ENCODE data around the gene TRPM3.

The TRPM3 gene

DNA sequence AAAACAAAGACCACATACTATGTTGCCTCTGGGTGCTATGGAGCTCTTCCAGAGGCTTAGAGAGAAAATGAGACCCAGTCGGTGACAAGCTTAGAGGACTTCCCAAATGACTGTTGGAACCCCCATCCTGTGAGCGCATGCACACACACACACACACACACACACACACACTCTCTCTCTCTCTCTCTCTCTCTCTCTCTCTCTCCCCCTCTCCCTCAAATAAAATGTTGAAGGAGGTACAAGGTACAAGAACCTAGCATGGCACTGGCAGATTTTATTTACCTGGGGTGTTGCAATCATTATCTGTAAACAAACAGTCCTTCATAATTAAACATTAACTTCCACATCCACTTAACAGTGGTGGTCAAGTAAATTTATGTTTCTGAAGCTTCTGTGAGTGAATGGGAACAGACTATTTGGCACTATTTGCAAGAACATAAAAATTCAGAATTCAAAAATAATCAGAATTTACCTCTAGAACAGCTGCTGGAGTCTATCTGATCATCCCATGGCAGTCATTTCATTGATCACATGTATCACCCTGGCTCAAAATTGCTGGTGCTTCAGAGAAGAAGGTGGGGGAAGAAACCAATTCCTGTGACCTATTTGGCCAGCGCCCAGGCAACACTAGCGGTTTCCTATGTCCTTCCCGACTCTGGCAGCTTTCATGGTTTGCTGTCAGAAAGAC lies 24.9 kb downstream of the TRPM3 start:
- no peak for DNase-seq

DNA sequence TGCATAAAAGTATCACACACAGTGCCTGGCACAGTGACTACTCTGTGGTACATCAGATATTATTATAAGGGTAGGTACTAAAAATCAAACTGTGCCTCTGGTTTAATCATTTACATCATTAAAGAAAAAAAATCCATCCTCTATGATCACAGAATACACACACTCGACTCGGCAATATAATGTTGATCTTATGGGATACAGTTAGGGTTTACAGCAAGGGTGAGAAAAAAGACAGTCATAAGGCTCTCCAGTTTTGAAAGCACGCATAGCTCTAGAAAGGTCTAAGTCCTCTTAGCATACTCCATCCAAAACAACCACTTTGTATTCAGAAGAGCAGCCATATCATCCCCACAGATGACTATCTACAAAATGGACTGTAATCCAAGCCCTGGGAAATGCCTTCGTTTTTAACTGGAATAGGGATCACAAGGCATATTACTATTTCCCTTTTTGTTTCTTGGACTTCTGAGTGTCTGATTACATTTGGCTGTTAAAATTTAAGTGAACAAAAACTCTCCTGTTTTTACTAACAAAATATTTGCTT lies 26.6 kb downstream of the TRPM3 start:
- DNase-seq, result no peak

DNA sequence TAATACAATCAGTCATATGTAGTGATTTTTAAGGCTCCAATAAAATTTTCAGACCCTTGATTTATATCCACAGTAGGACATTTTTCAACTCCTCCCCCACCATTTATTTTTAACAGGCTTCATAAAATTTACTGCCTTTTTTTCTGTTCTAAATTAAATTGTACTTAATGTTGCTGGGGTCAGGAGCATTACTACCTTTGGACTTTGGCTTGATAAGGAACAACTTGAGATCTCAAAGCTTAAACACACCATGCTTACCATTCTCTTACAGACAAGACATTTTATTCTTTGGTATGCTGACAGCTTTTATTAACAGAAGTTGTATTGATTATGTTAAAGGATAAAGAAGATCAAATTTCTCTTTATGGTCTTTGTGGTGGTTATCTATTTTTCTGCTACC lies 30.5 kb downstream of the TRPM3 start:
- DNase-seq, result no peak

DNA sequence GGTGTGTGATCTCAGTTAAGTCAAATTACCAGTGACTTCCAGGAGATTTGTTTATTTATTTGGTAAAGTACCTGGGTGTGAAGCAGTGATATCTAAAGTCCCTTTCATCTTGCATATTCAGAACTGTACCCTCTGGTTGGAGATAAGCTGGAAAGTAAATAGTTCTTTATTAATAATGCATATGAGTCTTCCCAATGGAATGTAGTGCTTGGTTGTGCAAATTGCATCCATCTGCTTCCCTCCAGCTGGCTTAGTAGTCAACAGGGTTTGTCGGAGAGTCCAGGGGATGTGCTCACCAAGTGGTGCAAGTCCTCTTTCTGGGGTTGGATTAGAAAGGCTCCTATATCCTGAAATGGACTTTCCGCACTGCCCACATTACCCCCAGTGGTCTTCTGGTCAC lies 42.0 kb downstream of the TRPM3 start:
- DNase-seq, result no peak

DNA sequence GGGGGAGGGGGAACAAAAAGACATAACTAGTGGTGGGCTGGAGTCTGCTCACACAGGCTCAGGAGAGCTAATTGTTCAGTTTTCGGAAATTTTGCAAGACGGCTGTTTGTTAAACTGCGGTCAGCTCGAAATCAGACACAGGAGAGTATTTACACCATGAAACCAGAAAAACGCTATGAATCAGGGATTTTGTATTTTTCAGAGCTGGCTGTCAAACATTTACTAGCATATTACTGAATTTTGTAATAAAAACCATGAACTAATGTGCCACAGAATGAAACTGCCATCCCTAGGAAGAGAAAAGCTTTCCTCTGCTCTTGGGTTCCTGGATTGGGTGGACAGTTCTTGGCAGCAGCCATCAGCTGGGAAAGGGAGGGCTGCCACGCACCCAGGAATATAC lies 45.3 kb downstream of the TRPM3 start:
- DNase-seq, result no peak

DNA sequence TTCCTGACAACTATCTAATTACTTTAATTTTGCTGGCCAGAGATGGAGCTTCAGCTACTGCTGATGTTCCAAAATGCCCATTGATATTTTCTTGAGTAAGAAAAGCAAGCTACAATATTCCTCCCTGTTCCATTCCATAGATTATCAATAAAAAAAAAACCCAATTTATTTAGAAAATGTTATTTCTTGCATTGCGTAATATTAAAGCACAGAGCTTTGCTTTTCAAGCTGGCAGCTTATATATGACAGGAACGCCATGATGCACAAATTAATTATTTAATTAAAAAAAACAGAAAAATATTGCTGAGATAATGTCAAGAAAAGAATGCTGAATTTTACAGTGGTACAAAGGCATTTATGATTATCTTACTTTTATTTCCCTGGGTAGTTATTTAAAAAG lies 47.9 kb downstream of the TRPM3 start:
- no peak for DNase-seq

DNA sequence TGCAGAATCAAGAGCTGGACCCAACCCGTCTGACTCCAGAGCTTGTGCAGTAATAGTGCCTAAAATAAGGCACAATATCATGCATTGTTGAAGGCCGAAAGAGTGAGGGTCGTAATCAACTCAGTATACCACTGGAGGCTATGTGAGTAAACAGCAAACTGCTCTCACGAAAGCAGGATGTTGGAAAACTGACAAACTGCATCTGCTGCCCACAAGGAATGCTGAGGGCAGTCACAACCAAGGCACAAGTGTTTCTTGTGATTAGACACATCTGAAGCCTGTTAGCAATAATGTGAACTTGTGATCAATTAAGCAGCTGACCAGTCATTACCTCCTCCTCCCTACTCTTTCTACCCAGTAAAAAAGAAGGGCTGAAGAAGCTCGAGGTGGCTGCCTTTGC lies 48.8 kb downstream of the TRPM3 start:
- DNase-seq, result no peak

DNA sequence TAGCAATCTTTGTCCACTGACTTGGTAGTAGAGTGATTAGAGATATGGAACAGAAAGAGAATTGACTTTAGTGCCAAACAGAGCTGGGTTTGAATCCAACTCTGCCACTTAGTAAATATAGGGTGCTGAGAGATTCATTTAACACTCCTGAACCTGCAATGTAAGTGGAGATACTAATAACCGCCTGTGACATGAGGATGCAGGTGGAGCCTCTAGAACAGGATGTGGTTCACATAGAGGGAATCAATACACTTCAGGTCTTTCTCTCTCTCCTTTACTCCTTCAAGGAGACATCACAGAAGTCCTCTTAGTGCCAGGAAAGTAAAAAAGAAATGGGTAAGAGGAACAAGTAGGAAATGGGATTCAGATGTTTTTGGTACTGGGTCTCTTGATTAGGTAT lies 49.8 kb downstream of the TRPM3 start:
- no peak for DNase-seq

DNA sequence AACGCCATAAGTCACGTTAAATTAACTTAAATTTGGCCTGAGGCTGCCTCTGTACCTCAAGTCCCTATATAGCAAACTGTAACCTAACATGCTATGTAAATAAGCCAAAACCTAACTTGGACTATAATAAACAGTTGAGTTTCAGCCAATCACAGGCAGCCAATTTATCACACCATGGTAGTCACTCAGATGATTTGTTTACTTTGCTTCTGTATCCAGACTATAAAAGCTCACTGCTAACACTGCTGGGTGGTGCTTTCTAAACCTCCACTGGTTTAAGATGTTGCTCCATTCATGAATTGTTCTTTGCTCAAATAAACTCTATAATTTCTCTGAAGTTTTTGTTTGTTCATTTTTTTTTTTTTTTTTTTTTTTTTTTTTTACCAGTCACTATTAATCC lies 62.8 kb downstream of the TRPM3 start:
- DNase-seq, result no peak

DNA sequence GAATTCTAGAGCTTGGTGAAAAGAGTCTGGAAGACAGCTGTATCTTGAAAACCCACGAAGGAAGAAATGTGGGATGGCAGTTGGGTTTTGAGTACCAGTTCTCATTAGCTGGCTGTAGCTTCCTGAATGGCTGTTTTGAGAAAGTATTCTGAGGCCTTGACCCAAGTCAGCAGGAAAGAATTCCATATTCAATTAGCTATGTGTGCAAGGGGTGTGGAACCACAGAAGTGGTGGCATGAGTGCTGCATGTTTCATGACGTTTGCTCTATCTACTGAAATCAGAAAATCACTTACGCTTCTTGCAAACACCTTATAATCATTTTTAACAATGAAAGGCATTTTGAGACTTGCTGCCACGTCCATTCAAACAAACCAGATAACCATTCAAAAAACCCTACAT lies 69.1 kb downstream of the TRPM3 start:
- DNase-seq, result no peak

DNA sequence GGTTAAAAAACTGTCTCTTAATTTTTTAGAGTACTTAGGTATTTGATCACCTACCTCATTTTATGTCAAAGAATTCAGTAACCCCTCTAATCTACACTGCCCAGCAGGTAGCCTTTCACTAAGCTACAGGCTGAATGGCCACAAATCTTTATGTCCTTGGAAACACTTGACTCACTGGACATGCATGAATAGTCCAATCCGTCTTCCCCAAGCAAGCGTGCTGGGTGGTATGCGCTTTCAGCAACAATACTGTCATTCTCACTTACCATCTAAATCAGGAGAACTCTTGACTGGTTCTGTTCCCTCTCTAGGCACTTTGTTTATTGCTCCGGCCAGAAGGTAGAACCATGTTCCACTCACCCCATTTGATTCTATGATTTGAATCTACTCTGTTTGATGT lies 73.1 kb downstream of the TRPM3 start:
- DNase-seq, result no peak

DNA sequence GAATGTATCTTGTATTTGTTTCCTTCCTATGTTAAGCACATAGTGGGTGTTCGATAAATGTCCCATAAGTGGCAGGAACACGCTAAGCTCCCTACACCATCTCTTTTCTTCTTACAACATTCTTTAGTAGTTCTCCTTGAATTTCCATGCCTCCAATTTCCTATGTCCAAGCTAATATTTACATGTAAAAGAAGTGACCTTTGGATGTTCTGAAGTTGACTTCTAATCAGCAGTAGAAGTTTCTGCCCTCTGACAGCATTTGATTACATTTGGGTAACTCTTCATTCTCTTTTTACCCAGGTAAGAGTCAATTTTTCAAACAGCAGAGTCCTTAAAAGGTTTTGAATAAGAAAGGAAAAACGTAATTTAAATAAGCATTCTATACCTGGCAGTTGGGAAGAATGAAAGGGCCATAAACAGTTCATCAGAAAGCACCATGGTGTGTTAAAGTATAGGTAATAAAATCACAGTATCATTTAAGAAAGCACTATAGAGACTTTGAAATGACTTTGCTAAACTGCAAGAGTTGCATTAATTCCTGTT lies 78.9 kb downstream of the TRPM3 start:
- DNase-seq, result no peak

DNA sequence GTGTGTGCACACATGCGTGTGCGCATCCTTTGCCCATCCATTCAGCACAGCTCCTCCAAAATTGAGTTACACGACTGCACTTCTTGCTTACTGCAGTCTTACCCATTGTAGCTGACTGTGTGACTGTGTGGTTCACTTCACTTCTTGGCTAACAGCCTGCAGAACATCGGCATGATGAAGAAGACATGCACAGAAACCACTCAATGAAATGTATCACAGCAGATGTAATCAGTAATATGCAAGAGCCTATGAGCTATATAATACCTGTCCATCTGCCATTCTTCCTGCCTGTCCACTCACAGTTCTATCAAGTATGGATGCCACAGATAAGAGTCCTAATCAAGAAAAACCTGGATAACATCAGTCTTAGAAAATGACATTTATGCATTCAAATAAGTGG lies 83.9 kb downstream of the TRPM3 start:
- no peak for DNase-seq

DNA sequence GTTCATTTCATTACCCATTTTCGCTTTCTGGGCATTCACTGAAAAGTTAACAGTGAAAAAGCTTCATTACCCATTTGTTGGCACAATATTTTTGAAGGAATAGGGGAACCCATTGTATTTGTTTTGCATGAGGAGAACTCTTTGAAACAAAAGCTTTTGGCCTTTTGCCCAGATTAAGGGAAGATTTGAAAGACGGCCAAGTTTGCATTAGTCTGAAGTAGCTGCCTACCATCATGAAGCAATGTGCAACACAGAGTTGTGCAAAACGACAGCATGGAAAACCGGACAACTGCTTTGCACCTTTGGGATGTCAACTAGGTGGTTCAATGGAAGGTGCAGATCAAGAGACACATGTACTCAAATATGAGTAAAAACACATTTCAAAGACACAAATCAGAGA lies 84.9 kb downstream of the TRPM3 start:
- DNase-seq, result peak; percentile 51

DNA sequence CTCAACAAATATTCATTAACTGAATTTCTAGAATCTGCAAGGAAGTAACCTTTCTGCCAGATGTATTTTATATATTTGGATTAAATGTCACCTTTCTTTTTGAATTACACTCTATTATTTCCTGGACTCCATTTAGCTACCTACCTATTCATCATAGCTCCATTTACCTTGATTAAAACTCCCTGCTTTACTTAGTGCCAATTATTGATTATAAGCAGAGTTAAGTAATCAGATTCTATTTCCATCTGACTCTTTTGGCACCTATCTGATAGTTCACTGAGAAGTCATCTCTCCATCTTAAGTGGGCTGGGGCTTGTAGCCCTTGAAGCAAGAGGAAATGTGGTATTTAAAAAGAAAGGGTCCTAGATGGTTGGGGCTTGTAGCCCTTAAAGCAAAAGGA lies 88.6 kb downstream of the TRPM3 start:
- no peak for DNase-seq

DNA sequence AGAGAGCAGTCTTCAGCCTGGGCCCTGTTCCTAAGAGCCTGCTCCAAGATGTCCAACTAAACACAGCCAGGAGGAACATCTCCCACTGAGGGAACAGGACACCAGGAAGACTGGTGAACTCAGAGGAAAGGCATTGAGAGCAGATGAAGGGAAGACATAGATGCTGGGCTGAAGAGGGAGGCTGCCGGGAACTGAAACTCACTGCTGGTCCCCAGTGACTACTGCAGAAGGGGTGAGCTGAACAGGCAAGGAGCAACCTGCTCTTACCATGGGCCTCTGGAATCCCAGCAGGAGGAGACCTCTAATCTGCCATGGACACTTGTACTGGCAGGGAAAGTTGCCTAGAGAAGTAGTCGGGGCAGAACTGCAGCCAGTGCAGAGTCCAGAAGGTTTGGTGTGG lies 95.7 kb downstream of the TRPM3 start:
- DNase-seq, result no peak

DNA sequence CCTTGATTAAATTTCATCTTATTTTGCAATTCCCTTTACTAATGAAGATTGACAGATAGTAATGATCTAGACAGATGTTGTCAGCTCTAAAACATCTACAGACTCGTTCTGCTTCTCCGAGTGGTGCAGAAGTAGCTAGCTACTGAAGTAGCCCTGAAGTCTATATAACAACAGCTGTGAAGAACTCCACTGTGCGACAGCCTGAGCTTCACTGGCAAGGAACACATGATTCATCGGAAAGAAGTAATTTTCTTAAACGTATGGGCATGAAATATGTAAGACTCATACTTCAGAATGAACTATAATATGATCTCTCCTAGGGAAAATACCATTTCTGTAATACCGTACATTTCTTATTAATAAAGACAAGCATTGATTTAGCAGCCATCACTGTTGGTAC lies 96.2 kb downstream of the TRPM3 start:
- DNase-seq, result no peak

DNA sequence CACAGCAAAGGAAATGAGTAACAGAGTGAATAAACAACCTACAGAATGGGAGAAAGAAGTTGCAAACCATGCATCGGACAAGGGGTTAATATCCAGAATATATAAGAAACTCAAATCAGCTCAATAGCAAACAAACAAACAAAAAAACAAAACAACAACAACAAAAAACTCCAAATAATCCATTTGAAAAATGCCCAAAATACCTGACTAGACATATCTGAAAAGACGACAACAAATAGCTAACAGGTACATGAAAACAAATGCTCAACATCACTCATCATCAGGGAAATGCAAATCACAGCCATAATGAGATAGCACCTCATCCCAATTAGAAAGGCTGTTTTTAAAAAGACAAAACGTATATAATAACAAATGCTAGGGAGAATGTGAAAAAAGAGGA lies 111.2 kb downstream of the TRPM3 start:
- no peak for DNase-seq

DNA sequence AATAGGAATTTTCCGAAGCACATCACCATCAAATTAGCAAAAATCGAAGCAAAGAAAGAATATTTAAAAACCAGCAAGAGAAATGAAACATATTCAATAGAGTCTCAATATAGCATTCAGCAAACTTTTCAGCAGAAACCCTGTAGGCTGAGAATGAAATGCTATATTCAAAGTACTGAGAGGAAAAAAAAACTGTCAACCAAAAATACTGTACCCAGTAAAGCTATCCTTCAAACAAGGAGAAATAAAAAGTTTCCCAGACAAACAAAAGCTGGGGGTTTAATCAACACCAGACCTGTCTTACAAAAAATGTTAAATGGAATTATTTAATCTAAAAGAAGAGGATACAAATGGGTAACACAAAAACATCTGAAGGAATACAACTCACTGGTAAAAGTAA lies 116.0 kb downstream of the TRPM3 start:
- DNase-seq, result no peak

DNA sequence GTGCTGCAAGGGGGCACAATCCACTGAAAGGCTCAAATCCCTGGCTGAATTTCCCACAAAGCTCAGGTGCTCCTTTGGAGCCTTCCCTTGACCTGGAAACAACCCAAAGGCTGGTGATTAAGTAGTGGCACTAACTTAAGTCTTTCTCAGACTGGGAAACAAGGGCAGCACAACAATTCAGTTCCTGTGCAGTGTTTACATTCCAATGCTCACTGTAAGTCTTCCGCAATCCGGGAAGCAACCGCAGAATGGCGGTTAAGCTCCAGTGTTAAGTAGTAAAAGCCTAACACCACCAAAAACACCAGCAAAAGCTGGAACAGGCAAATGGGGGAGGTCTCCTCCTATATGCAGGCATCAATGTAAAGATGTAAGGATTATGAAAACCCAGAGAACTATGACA lies 117.2 kb downstream of the TRPM3 start:
- DNase-seq, result no peak

DNA sequence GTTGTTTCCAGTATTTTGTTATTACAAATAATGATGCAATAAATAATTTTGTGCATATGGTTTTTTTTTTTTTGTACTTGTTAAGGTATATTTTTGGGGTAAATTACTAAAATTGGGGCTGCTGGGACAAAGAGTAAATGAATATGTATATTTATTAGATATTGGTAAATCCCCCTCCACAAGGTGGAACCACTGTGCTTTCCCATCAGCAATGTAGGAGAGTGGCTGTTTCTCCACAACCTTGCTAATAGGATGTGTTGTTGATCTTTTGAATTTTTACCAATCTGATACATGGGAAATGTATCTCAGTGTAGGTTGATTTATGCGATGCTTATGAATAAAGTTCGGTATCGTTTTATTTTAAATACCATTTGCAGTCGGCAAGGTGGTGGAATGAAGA lies 118.1 kb downstream of the TRPM3 start:
- peak; percentile 22 for DNase-seq

DNA sequence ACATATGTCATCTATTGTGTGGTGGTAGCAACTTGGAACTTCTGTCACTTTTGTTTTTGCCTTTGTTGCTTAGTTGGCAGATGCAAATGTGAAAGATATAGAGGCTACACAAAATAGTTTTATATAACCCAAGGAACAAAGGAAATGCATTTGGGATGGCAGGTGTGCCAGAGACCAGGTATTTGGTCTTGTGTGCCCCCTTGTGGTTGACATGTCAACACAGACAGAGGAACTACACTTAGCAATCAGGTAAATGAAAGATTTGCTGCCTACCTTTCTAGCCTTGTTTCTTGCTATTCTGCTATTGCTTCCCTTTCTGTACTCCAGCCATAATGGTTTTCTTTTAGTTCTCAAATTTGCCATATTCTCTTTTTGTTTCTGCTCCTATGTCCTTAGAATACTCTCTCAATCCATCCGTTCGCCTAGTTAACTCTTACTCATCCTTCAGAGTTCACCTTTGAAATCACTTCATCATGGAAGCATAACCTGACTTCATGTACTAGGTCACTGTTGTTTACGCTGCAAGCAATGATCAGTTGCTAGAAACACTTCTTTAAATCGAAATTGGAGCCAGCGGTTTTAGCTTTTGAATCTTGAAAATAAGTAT lies 119.5 kb downstream of the TRPM3 start:
- DNase-seq, result peak; percentile 37

DNA sequence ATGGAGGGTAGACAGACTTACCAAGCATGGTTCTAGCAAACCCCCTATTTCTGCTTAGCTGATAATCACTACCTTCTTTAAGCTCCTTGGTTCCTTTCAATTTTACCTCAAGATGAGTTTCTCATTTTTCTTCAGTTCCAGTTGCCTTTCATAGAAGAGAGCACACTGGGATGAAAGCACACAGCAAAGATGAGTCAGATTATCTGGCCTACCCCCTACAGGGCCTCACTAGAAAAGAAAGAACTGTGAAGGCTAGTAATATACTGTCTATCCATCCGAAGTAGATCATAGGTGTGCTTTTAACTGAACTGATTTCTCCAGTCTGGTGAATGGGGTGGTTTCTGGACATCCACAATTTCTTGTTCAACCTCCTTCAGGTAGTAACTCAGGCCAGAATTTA lies 122.5 kb downstream of the TRPM3 start:
- DNase-seq, result no peak

DNA sequence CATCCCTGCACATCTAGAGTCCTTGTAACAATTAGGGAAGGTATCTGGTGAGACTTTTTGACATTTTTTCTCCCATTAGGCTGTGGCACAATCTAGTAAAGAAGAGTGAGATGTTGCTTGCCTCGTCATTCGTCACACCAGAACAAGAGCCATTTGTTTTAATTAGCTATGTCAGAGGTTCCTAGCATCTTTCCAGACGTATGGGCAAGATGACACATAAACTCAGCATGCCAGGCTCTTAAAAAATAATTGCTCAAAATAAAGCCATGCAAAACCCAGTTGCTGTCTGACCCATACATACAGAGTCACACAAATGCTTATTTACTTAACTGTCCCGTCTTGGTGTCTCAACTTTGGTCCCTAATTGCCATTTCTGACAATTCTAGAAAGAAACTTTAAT lies 125.9 kb downstream of the TRPM3 start:
- no peak for DNase-seq

DNA sequence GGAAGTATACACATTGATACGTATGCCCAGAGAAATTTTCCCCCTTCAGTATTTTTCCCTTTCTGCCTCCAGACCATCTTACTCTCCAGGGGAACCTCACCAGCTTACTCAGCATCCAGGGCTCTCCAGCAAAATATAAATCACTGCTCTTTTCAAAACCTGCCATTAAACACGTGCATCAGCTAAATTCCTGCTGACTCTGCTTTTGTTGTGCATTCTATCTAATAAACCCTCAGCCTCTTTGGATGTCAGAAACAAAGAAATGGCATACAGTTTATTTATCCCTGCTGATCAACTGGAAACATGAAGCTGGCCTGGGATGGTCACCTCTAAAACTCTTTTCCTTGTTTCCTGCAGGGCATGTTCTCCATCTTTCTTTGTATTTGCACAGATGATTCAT lies 126.8 kb downstream of the TRPM3 start:
- no peak for DNase-seq

All from hematopoietic multipotent progenitor cell treated with erythropoietin and hydrocortisone succinate and interleukin-3 and kit ligand, for 4 days (in vitro differentiated cells).